A549 (cell line): ENCODE results near the gene ZNF319. TPM values are rescaled to one million over a fixed set of nuclear protein-coding genes. Genes with fewer than 3 reads are reported as not detected.
A peak's percentile ranks its signal among the peaks of the same experiment; 100 is the strongest.

ENCODE experiments used
- ATAC-seq, 2 experiments: fragments of 200-7000 bp in 1 of 2; fragments of >200 bp in 1 of 2; cut with Nextera tagmentation in 1 of 2; cut with Tn5 transposase in 1 of 2; 3 replicates each; pipeline versions ENCODE4 v1.8.0 to v1.9.1; 2018 to 2020; ENCODE audit warnings: mild to moderate bottlenecking in 1 of 2, moderate library complexity in 1 of 2
- CTCF ChIA-PET: fragments of 300-600 bp; sonication (Branson Sonifier 250); formaldehyde crosslinking; extraction: SDS; loops from one replicate; lab custom pipeline; 2021; ENCODE audit warnings: antibody characterized with exemption, inconsistent platforms; lab: Yijun Ruan, JAX
- POLR2A ChIA-PET: fragments of 350-600 bp; formaldehyde crosslinking; extraction: SDS; loops from one replicate; lab custom pipeline; 2021; ENCODE audit warnings: antibody characterized with exemption, inconsistent platforms; lab: Yijun Ruan, JAX
- DNase-seq, 2 experiments: peaks; one replicate each; pipeline versions ENCODE4 v3.0.0 to v3.0.0-alpha.2; 2011 to 2016; ENCODE audit warnings: low read depth in 1 of 2, low spot score in 1 of 2
- FAIRE-seq: peaks from 2 replicates; lab custom pipeline; 2011; peaks lifted over from hg19 to GRCh38; lab: Jason Lieb, UNC
- H3K27ac ChIP-seq, 2 experiments: fragments of >200 bp; sonication (Bioruptor Twin); formaldehyde crosslinking; 3 replicates each; pipeline ENCODE4 v1.5.1; 2016 to 2017
- H3K4me1 ChIP-seq: fragments of >200 bp; sonication (Bioruptor Twin); formaldehyde crosslinking; 3 replicates; pipeline ENCODE4 v1.6.1; 2016
- H3K4me2 ChIP-seq: fragments of >200 bp; sonication (Bioruptor Twin); formaldehyde crosslinking; 3 replicates; pipeline ENCODE4 v1.6.1; 2016
- H3K4me3 ChIP-seq: fragments of >200 bp; sonication (Bioruptor Twin); formaldehyde crosslinking; 3 replicates; pipeline ENCODE4 v1.5.1; 2016
- H3K9me3 ChIP-seq: fragments of >200 bp; sonication (Bioruptor Twin); formaldehyde crosslinking; 3 replicates; pipeline ENCODE4 v1.6.1; 2016
- CBX8 ChIP-seq: fragments of 200-600 bp; sonication (generic); IDR thresholded peaks from 2 replicates; pipeline ENCODE4 v1.6.1; 2016
- CEBPB ChIP-seq, 2 experiments: fragments of >200 bp in 1 of 2; sonication (Bioruptor Twin) in 1 of 2; formaldehyde crosslinking in 1 of 2; IDR thresholded peaks; 2 replicates each; pipeline ENCODE4 v1.6.1; 2012 to 2016
- EHMT2 ChIP-seq: fragments of 200-600 bp; sonication (generic); IDR thresholded peaks from 2 replicates; pipeline ENCODE4 v1.6.1; 2016; ENCODE audit warnings: antibody characterized with exemption, low read depth, mild to moderate bottlenecking, moderate library complexity
- ESRRA ChIP-seq: fragments of 150-350 bp; IDR thresholded peaks from 2 replicates; pipeline ENCODE4 v1.6.1; 2014; ENCODE audit warnings: mild to moderate bottlenecking, low read length, borderline replicate concordance
- FOSL2 ChIP-seq, 2 experiments: fragments of 450-650 bp in 1 of 2; fragments of >200 bp in 1 of 2; sonication (Bioruptor Twin) in 1 of 2; formaldehyde crosslinking; IDR thresholded peaks; 2 replicates each; pipeline versions ENCODE4 v1.5.0 to v1.6.1; 2016 to 2020; ENCODE audit warnings: mild to moderate bottlenecking in 1 of 2, moderate library complexity in 1 of 2
- GATA3 ChIP-seq: IDR thresholded peaks from 2 replicates; pipeline ENCODE4 v1.6.1; 2012; ENCODE audit warnings: borderline replicate concordance
- HOXA7 ChIP-seq: fragments of 250-450 bp; sonication (Bioruptor Pico); IDR thresholded peaks from 2 replicates; pipeline ENCODE4 v1.5.0; 2020; ENCODE audit warnings: mild to moderate bottlenecking, moderate library complexity
- HOXB5 ChIP-seq: fragments of 250-450 bp; sonication (Bioruptor Pico); IDR thresholded peaks from 2 replicates; pipeline ENCODE4 v1.5.0; 2020; ENCODE audit warnings: mild to moderate bottlenecking, moderate library complexity
- JUN ChIP-seq, 2 experiments: fragments of >200 bp; sonication (Bioruptor Twin); formaldehyde crosslinking; IDR thresholded peaks; 2 replicates in 1 of 2; 3 replicates in 1 of 2; pipeline ENCODE4 v1.6.1; 2016 to 2017
- JUNB ChIP-seq: fragments of >200 bp; sonication (Bioruptor Twin); formaldehyde crosslinking; IDR thresholded peaks from 2 replicates; pipeline ENCODE4 v1.6.1; 2016
- KDM1A ChIP-seq: fragments of 200-600 bp; sonication (generic); IDR thresholded peaks from 2 replicates; pipeline ENCODE4 v1.6.1; 2016; ENCODE audit warnings: low read depth, mild to moderate bottlenecking
- KDM5A ChIP-seq: fragments of 200-600 bp; sonication (generic); IDR thresholded peaks from 2 replicates; pipeline ENCODE4 v1.6.1; 2016; ENCODE audit warnings: antibody characterized with exemption, mild to moderate bottlenecking
- MAZ ChIP-seq: fragments of 150-350 bp; IDR thresholded peaks from 2 replicates; pipeline ENCODE4 v1.6.1; 2014; ENCODE audit warnings: antibody characterized with exemption, low read depth, low read length, borderline replicate concordance
- MYC ChIP-seq: IDR thresholded peaks from 2 replicates; pipeline ENCODE4 v1.6.1; 2012; ENCODE audit warnings: mild to moderate bottlenecking, inconsistent platforms, low read length, improper control_type of control experiment, borderline replicate concordance
- NFE2L2 ChIP-seq: fragments of 150-350 bp; conservative IDR thresholded peaks from 2 replicates; pipeline ENCODE4 v1.6.1; 2014; ENCODE audit warnings: low read length
- NPAS2 ChIP-seq: fragments of 250-450 bp; sonication (Bioruptor Pico); IDR thresholded peaks from 2 replicates; pipeline ENCODE4 v1.8.0; 2022; ENCODE audit warnings: mild to moderate bottlenecking, moderate library complexity, borderline replicate concordance
- NR3C1 ChIP-seq: fragments of >200 bp; sonication (Bioruptor Twin); formaldehyde crosslinking; IDR thresholded peaks from 3 replicates; pipeline ENCODE4 v1.6.1; 2017
- PHF8 ChIP-seq: fragments of 200-600 bp; sonication (generic); IDR thresholded peaks from 2 replicates; pipeline ENCODE4 v1.6.1; 2016; ENCODE audit warnings: low read depth, mild to moderate bottlenecking, antibody characterized with exemption, moderate library complexity, borderline replicate concordance
- RAD21 ChIP-seq, 2 experiments: fragments of >200 bp in 1 of 2; sonication (Bioruptor Twin) in 1 of 2; formaldehyde crosslinking in 1 of 2; IDR thresholded peaks in 1 of 2; conservative IDR thresholded peaks in 1 of 2; 2 replicates in 1 of 2; 3 replicates in 1 of 2; pipeline ENCODE4 v1.6.1; 2012 to 2018; ENCODE audit warnings: inconsistent platforms in 1 of 2
- RARB ChIP-seq: fragments of 250-450 bp; sonication (Bioruptor Pico); IDR thresholded peaks from 2 replicates; pipeline ENCODE4 v1.8.0; 2021; ENCODE audit warnings: mild to moderate bottlenecking, moderate library complexity
- RCOR1 ChIP-seq: fragments of 150-350 bp; IDR thresholded peaks from 2 replicates; pipeline ENCODE4 v1.6.1; 2014; ENCODE audit warnings: antibody characterized with exemption, low read length, low read depth
- ZFP36 ChIP-seq: fragments of 450-650 bp; IDR thresholded peaks from 2 replicates; pipeline ENCODE4 v1.6.1; 2014; ENCODE audit warnings: borderline replicate concordance; ENCODE audit not compliant: partially characterized antibody
- ZNF302 ChIP-seq: fragments of 250-450 bp; sonication (Bioruptor Pico); IDR thresholded peaks from 2 replicates; pipeline ENCODE4 v1.9.0; 2021; ENCODE audit warnings: inconsistent platforms, mild to moderate bottlenecking, moderate library complexity
- WGBS: methylation state at CpG from one replicate; pipeline ENCODE4 v1.1.6; 2017; ENCODE audit errors: missing lambda C conversion rate; 5-methylcytosine and 5-hydroxymethylcytosine counted together
- polyA plus RNA-seq, 4 experiments: library from polyadenylated mRNA; depleted of rRNA in 3 of 4; stranded (reverse); fragments of >200 nt; fragmentation: RNase III in 1 of 4; extraction: RNeasy Plus Mini Kit Qiagen cat#74134 plus additional on column Dnase treatment in 1 of 4; gene quantifications; 2 replicates in 3 of 4; 3 replicates in 1 of 4; pipeline ENCODE4 v1.2.3, GENCODE V29; 2011 to 2017
- TF ChIP-seq, protein P1 (sequence below): fragments of >200 bp; sonication (Bioruptor Twin); formaldehyde crosslinking; IDR thresholded peaks from 2 replicates; pipeline ENCODE4 v1.6.1; 2016
- TF ChIP-seq, protein P2 (sequence below): IDR thresholded peaks from 2 replicates; pipeline ENCODE4 v1.6.1; 2012
- TF ChIP-seq, protein P3 (sequence below): IDR thresholded peaks from 2 replicates; pipeline ENCODE4 v1.6.1; 2012
- TF ChIP-seq, protein P4 (sequence below): IDR thresholded peaks from 2 replicates; pipeline ENCODE4 v1.6.1; 2012; ENCODE audit warnings: low read depth, borderline replicate concordance
- TF ChIP-seq, protein P5 (sequence below): fragments of 250-450 bp; sonication (Bioruptor Pico); IDR thresholded peaks from 2 replicates; pipeline ENCODE4 v1.5.0; 2020; ENCODE audit warnings: low read depth, mild to moderate bottlenecking, moderate library complexity
- TF ChIP-seq, protein P6 (sequence below): fragments of 150-350 bp; IDR thresholded peaks from 2 replicates; pipeline ENCODE4 v1.6.1; 2014; ENCODE audit warnings: low read depth, mild to moderate bottlenecking, low read length
- TF ChIP-seq, protein P7 (sequence below): fragments of 250-450 bp; sonication (Bioruptor Pico); IDR thresholded peaks from 2 replicates; pipeline ENCODE4 v1.5.0; 2021; ENCODE audit warnings: mild to moderate bottlenecking, moderate library complexity, borderline replicate concordance

The ZNF319 gene
- polyA plus RNA-seq, 2 of the 4 experiments (the other 2 are of a cell fraction), result 10.8 to 11.3 TPM

DNA sequence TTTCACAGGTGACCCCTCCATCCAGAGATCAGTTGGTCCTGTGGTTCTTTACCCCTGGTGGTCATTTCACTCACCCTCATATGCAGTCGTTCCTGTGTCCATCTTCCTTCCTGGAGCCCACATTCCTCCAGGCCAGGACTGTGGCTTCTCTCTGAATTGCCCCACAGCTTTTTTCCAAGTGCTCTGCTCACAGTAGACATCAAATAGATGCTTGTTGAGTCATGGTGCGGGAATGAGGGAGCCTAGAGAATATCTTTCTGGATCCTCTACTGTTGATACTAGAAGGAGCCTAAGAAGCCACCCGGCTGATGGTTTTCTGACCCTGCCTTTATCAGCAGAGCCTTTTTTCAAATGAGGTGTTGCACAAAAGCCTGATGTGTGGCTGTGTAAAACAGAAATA lies 11.2 kb upstream of the ZNF319 start:
- 0 out of 3 replicates have a peak, but pooled peaks cover under 1% of the 10 kb centered on the region for H3K9me3 ChIP-seq
- H3K4me3 ChIP-seq, result no peak overlapping the region
- WGBS, result 53% methylated on average over 3 of the region's 3 CpGs
- no peak for FAIRE-seq
- ATAC-seq, result peak; percentile 43 to 74; a peak in 4 of 6 replicates
- DNase-seq, result no peak
- POLR2A ChIA-PET, result no interaction called here
- no peak overlapping the region for H3K4me2 ChIP-seq
- CTCF ChIA-PET, result interaction anchor here (1.2 to 1.4 kb wide), 2 partner anchors 9 to 148 kb away, joined by 3 read pairs; no protein-coding TSS in a partner anchor
- H3K4me1 ChIP-seq, result peaks cover 21% of the 10 kb centered on the region
- TF ChIP-seq JUNB (no peak), CEBPB (IDR thresholded peaks at IDR 0.05) (no peak), RARB (CRISPR knock-in tag) (no peak), ZFP36 (no peak), RAD21 (conservative IDR thresholded peaks at IDR 0.05 in 1 of 2, IDR thresholded peaks at IDR 0.05 in 1 of 2) (no peak), KDM1A (no peak), HOXB5 (CRISPR knock-in tag) (no peak), NR3C1 (no peak), PHF8 (no peak), KDM5A (no peak), CBX8 (no peak), ESRRA (no peak), NPAS2 (CRISPR knock-in tag) (no peak), MAZ (no peak)
- TF ChIP-seq, protein P1, sequence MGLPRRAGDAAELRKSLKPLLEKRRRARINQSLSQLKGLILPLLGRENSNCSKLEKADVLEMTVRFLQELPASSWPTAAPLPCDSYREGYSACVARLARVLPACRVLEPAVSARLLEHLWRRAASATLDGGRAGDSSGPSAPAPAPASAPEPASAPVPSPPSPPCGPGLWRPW, result no peak
- TF ChIP-seq, protein P2, sequence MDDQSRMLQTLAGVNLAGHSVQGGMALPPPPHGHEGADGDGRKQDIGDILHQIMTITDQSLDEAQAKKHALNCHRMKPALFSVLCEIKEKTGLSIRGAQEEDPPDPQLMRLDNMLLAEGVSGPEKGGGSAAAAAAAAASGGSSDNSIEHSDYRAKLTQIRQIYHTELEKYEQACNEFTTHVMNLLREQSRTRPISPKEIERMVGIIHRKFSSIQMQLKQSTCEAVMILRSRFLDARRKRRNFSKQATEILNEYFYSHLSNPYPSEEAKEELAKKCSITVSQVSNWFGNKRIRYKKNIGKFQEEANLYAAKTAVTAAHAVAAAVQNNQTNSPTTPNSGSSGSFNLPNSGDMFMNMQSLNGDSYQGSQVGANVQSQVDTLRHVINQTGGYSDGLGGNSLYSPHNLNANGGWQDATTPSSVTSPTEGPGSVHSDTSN, result no peak
- TF ChIP-seq, protein P3, sequence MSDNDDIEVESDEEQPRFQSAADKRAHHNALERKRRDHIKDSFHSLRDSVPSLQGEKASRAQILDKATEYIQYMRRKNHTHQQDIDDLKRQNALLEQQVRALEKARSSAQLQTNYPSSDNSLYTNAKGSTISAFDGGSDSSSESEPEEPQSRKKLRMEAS, result no peak
- TF ChIP-seq, protein P4, sequence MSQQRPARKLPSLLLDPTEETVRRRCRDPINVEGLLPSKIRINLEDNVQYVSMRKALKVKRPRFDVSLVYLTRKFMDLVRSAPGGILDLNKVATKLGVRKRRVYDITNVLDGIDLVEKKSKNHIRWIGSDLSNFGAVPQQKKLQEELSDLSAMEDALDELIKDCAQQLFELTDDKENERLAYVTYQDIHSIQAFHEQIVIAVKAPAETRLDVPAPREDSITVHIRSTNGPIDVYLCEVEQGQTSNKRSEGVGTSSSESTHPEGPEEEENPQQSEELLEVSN, result no peak
- peak overlapping the region in 1 of 2 experiments; percentile 39; a peak in 1 of 6 replicates for H3K27ac ChIP-seq

DNA sequence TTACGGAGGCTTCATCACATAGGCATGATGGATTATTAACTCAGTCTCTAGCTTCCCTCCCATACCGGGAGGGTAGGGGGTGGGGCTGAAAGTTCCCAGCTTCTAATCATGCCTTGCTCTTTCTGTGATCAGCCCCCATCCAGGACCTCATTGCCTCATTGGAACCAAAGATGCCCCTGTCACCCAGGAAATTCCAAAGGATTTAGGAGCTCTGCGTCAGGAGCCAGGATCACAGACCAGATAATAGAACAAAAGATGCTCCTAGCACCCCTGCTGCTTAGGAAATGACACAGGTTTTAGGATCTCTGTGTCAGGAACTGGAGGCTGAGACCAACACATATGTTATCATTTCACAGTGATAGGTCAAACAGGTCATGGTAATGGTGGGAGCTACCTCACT lies 10.4 kb upstream of the ZNF319 start:
- ChIA-PET CTCF (interaction anchor here (0.8 to 3.9 kb wide), 10 partner anchors 8 to 434 kb away, joined by 3 to 17 read pairs (median 3); no protein-coding TSS in a partner anchor), POLR2A (no interaction called here)
- Histone ChIP-seq H3K9me3 (0 out of 3 replicates have a peak, but pooled peaks cover 3% of the 10 kb centered on the region), H3K27ac (no peak overlapping the region; a peak in 1 of 6 replicates), H3K4me3 (no peak overlapping the region), H3K4me2 (no peak overlapping the region), H3K4me1 (peaks cover 18% of the 10 kb centered on the region)
- no peak for DNase-seq
- TF ChIP-seq HOXA7 (CRISPR knock-in tag) (no peak), FOSL2 (IDR thresholded peaks at IDR 0.05) (no peak), FOSL2 (CRISPR knock-in tag; IDR thresholded peaks at IDR 0.05) (no peak), ZNF302 (CRISPR knock-in tag) (no peak), RARB (CRISPR knock-in tag) (no peak), RCOR1 (no peak), CBX8 (no peak), JUN (IDR thresholded peaks at IDR 0.05) (no peak), EHMT2 (no peak), MYC (no peak), GATA3 (no peak), NFE2L2 (no peak), NPAS2 (CRISPR knock-in tag) (no peak)
- TF ChIP-seq, protein P5, sequence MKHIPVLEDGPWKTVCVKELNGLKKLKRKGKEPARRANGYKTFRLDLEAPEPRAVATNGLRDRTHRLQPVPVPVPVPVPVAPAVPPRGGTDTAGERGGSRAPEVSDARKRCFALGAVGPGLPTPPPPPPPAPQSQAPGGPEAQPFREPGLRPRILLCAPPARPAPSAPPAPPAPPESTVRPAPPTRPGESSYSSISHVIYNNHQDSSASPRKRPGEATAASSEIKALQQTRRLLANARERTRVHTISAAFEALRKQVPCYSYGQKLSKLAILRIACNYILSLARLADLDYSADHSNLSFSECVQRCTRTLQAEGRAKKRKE (CRISPR knock-in tag), result no peak
- TF ChIP-seq, protein P6, sequence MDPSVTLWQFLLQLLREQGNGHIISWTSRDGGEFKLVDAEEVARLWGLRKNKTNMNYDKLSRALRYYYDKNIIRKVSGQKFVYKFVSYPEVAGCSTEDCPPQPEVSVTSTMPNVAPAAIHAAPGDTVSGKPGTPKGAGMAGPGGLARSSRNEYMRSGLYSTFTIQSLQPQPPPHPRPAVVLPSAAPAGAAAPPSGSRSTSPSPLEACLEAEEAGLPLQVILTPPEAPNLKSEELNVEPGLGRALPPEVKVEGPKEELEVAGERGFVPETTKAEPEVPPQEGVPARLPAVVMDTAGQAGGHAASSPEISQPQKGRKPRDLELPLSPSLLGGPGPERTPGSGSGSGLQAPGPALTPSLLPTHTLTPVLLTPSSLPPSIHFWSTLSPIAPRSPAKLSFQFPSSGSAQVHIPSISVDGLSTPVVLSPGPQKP, result no peak
- TF ChIP-seq, protein P2, result no peak
- TF ChIP-seq, protein P7, sequence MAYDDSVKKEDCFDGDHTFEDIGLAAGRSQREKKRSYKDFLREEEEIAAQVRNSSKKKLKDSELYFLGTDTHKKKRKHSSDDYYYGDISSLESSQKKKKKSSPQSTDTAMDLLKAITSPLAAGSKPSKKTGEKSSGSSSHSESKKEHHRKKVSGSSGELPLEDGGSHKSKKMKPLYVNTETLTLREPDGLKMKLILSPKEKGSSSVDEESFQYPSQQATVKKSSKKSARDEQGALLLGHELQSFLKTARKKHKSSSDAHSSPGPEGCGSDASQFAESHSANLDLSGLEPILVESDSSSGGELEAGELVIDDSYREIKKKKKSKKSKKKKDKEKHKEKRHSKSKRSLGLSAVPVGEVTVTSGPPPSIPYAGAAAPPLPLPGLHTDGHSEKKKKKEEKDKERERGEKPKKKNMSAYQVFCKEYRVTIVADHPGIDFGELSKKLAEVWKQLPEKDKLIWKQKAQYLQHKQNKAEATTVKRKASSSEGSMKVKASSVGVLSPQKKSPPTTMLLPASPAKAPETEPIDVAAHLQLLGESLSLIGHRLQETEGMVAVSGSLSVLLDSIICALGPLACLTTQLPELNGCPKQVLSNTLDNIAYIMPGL (CRISPR knock-in tag), result no peak
- 77% methylated on average over 3 of the region's 3 CpGs for WGBS
- no peak for FAIRE-seq
- ATAC-seq, result no peak
